Sigmoid colon (tissue), 4 donors: ENCODE data around the gene MAP3K14.

Source experiments
- EP300 ChIP-seq, 4 donors: sonication (generic); formaldehyde crosslinking; IDR thresholded peaks; one replicate each; pipeline ENCODE4 v1.6.1; 2017; ENCODE audit warnings: antibody characterized with exemption in 4 of 4
- POLR2A ChIP-seq, 2 donors: fragments of 450-650 bp; IDR thresholded peaks; one replicate each; pipeline ENCODE4 v1.6.1; 2016; ENCODE audit warnings: antibody characterized with exemption in 2 of 2, mild to moderate bottlenecking in 2 of 2, moderate library complexity in 2 of 2
- POLR2AphosphoS5 ChIP-seq, 4 donors: sonication (generic); formaldehyde crosslinking; IDR thresholded peaks; one replicate each; pipeline ENCODE4 v1.6.1; 2017; ENCODE audit warnings: antibody characterized with exemption in 4 of 4
- TF ChIP-seq, protein P1 (sequence below), 4 experiments: fragments of 450-650 bp in 3 of 4; fragments of 200-600 bp in 1 of 4; IDR thresholded peaks; one replicate each; pipeline ENCODE4 v1.5.1; 2016 to 2019; ENCODE audit warnings: antibody characterized with exemption in 4 of 4, mild to moderate bottlenecking in 3 of 4, moderate library complexity in 2 of 4

GRCh38 chr17:45277216-45277849, 39.5 kb downstream of the MAP3K14 start:
- TF ChIP-seq, protein P1, sequence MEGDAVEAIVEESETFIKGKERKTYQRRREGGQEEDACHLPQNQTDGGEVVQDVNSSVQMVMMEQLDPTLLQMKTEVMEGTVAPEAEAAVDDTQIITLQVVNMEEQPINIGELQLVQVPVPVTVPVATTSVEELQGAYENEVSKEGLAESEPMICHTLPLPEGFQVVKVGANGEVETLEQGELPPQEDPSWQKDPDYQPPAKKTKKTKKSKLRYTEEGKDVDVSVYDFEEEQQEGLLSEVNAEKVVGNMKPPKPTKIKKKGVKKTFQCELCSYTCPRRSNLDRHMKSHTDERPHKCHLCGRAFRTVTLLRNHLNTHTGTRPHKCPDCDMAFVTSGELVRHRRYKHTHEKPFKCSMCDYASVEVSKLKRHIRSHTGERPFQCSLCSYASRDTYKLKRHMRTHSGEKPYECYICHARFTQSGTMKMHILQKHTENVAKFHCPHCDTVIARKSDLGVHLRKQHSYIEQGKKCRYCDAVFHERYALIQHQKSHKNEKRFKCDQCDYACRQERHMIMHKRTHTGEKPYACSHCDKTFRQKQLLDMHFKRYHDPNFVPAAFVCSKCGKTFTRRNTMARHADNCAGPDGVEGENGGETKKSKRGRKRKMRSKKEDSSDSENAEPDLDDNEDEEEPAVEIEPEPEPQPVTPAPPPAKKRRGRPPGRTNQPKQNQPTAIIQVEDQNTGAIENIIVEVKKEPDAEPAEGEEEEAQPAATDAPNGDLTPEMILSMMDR (IDR thresholded peaks at IDR 0.05) = peak; percentile 71 to 95 (median 94)
- TF ChIP-seq POLR2A (IDR thresholded peaks at IDR 0.05) (no peak), EP300 (IDR thresholded peaks at IDR 0.05) (no peak), POLR2AphosphoS5 (IDR thresholded peaks at IDR 0.05) (peak in 3 of 4 donors; percentile 51 to 83 (median 77))
